SU-DHL-6 (cell line): ENCODE measurements around the gene APOL1.

Source experiments
- H2AFZ ChIP-seq: fragments of 200-600 bp; sonication (generic); 2 replicates; pipeline ENCODE4 v1.6.1; 2014; ENCODE audit warnings: low read depth, mild to moderate bottlenecking, moderate library complexity, mixed read lengths, antibody characterized with exemption, low read length; ENCODE audit not compliant: severe bottlenecking
- H3F3A ChIP-seq: fragments of 200-600 bp; shearing (Covaris generic); 2 replicates; pipeline ENCODE4 v1.6.0; 2016; ENCODE audit warnings: antibody characterized with exemption, mild to moderate bottlenecking; ENCODE audit not compliant: insufficient read depth
- H3K27ac ChIP-seq: fragments of 200-600 bp; sonication (generic); 2 replicates; pipeline ENCODE4 v1.5.1; 2016; ENCODE audit warnings: low read depth, mild to moderate bottlenecking, low read length, moderate library complexity, mixed read lengths
- H3K27me3 ChIP-seq: fragments of 200-600 bp; sonication (generic), shearing (Covaris generic); 2 replicates; pipeline ENCODE4 v1.6.0; 2014; ENCODE audit warnings: mild to moderate bottlenecking, low read length
- H3K36me3 ChIP-seq: fragments of 200-600 bp; sonication (generic); 2 replicates; pipeline ENCODE4 v1.6.1; 2014; ENCODE audit warnings: mild to moderate bottlenecking, low read length, mixed read lengths
- H3K4me2 ChIP-seq: fragments of 300-600, 200-600 bp; shearing (Covaris generic), sonication (generic); 2 replicates; pipeline ENCODE4 v1.6.0; 2014; ENCODE audit warnings: low read length, low read depth, mild to moderate bottlenecking; ENCODE audit not compliant: poor library complexity, severe bottlenecking
- H3K4me3 ChIP-seq: fragments of 200-600 bp; sonication (generic); 2 replicates; pipeline ENCODE4 v1.5.1; 2014; ENCODE audit warnings: antibody characterized with exemption, low read length, mild to moderate bottlenecking, mixed read lengths; ENCODE audit not compliant: insufficient read depth, poor library complexity, severe bottlenecking
- H3K79me2 ChIP-seq: fragments of 200-600 bp; sonication (generic); 2 replicates; pipeline ENCODE4 v1.6.1; 2014; ENCODE audit warnings: mild to moderate bottlenecking, low read length, moderate library complexity; ENCODE audit not compliant: insufficient read depth
- H3K9ac ChIP-seq: fragments of 200-600 bp; sonication (generic); 2 replicates; pipeline ENCODE4 v1.7.0; 2014; ENCODE audit warnings: mild to moderate bottlenecking, low read length
- H3K9me2 ChIP-seq: fragments of 200-600 bp; sonication (generic); replicated peaks from 2 replicates; pipeline ENCODE4 v1.6.1; 2014; ENCODE audit warnings: low read length; ENCODE audit not compliant: insufficient read depth
- H3K9me3 ChIP-seq: fragments of 200-600 bp; sonication (generic); 2 replicates; pipeline ENCODE4 v1.6.1; 2014; ENCODE audit warnings: low read length, mixed read lengths; ENCODE audit not compliant: insufficient read depth
- H4K20me1 ChIP-seq: fragments of 200-600 bp; sonication (generic); 2 replicates; pipeline ENCODE4 v1.6.1; 2014; ENCODE audit warnings: low read depth, mild to moderate bottlenecking, antibody characterized with exemption, low read length, moderate library complexity, mixed read lengths
- EZH2phosphoT487 ChIP-seq: fragments of 200-600 bp; sonication (generic), shearing (Covaris generic); conservative IDR thresholded peaks from 2 replicates; pipeline ENCODE4 v1.6.1; 2018; ENCODE audit warnings: mild to moderate bottlenecking, antibody characterized with exemption, low read length, moderate library complexity, mixed read lengths
- TF ChIP-seq, protein P1 (sequence below): fragments of 200-600 bp; sonication (generic); IDR thresholded peaks from one replicate; pipeline ENCODE4 v1.5.1; 2017; ENCODE audit warnings: antibody characterized with exemption, mild to moderate bottlenecking, low read length, moderate library complexity; ENCODE audit not compliant: insufficient read depth, poor library complexity, severe bottlenecking

APOL1 gene

DNA sequence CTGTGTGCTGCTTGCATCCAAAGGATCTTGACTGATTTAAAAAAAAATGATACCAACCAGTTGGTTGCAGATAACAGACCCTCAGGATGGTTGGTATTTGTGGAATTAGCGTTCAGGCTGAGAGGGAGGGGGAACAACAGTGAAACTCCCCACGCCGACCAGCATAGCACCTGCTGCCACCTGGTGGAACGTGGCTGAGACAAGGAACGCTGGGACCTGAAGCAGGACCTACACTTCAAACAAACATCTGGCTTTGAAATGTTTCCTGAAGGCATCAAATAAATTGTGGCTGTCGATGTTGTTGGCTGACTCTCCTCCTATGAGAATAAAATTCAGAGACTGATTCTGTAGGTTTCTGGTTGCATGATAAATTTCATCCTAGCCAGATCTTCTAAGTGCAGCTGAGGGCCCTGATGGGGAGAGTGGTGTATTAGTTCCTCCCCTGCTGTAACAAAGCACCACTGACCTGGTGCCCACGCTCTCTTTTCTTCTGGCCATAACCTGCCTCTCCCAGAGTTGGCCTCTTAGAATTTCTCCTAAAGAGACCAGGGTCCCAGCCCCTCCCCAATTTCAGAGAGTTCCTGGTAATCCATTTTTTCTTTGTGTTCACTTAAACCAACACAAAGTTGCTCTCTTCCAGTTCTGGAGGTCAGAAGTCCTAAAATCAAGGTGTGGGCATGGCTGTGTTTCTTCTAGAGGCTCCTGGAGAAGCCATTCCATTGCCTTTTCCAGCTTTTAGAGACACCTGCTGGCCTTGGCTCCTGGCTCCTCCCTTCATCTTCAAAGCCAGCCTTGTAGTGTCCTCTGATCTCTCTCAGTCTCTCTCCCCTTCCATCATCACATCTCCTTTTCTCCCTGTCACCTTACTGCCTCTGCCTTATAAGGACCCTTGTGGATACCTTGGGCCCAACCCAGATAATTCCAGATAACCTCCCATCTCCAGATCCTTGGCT, 30.9 kb upstream of the APOL1 start:
- no peaks in the 10 kb centered on the region for H3K27me3 ChIP-seq
- no peaks in the 10 kb centered on the region for H3K9me3 ChIP-seq
- H3K79me2 ChIP-seq = no peaks in the 10 kb centered on the region
- TF ChIP-seq, protein P1, sequence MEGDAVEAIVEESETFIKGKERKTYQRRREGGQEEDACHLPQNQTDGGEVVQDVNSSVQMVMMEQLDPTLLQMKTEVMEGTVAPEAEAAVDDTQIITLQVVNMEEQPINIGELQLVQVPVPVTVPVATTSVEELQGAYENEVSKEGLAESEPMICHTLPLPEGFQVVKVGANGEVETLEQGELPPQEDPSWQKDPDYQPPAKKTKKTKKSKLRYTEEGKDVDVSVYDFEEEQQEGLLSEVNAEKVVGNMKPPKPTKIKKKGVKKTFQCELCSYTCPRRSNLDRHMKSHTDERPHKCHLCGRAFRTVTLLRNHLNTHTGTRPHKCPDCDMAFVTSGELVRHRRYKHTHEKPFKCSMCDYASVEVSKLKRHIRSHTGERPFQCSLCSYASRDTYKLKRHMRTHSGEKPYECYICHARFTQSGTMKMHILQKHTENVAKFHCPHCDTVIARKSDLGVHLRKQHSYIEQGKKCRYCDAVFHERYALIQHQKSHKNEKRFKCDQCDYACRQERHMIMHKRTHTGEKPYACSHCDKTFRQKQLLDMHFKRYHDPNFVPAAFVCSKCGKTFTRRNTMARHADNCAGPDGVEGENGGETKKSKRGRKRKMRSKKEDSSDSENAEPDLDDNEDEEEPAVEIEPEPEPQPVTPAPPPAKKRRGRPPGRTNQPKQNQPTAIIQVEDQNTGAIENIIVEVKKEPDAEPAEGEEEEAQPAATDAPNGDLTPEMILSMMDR = peak; percentile 70
- TF ChIP-seq EZH2phosphoT487 = no peak
- H3K9ac ChIP-seq = no peak overlapping the region
- H4K20me1 ChIP-seq = no peaks in the 10 kb centered on the region
- no peaks in the 10 kb centered on the region for H3F3A ChIP-seq
- no peak overlapping the region for H3K27ac ChIP-seq
- H3K4me3 ChIP-seq = no peak overlapping the region
- H3K9me2 ChIP-seq = no peaks in the 10 kb centered on the region
- no peak overlapping the region for H3K4me2 ChIP-seq
- no peak overlapping the region for H2AFZ ChIP-seq
- no peaks in the 10 kb centered on the region for H3K36me3 ChIP-seq

GRCh38 chr22:36222887-36223450, 30.0 kb upstream of the APOL1 start:
- no peak overlapping the region for H2AFZ ChIP-seq
- H4K20me1 ChIP-seq = no peaks in the 10 kb centered on the region
- no peak overlapping the region for H3K4me2 ChIP-seq
- no peaks in the 10 kb centered on the region for H3K27me3 ChIP-seq
- H3K9ac ChIP-seq = no peak overlapping the region
- no peak overlapping the region for H3K4me3 ChIP-seq
- TF ChIP-seq EZH2phosphoT487 = no peak
- TF ChIP-seq, protein P1 = no peak
- H3K27ac ChIP-seq = no peak overlapping the region
- H3F3A ChIP-seq = no peaks in the 10 kb centered on the region
- H3K79me2 ChIP-seq = no peaks in the 10 kb centered on the region
- no peaks in the 10 kb centered on the region for H3K9me2 ChIP-seq
- H3K9me3 ChIP-seq = no peaks in the 10 kb centered on the region
- H3K36me3 ChIP-seq = no peaks in the 10 kb centered on the region

DNA sequence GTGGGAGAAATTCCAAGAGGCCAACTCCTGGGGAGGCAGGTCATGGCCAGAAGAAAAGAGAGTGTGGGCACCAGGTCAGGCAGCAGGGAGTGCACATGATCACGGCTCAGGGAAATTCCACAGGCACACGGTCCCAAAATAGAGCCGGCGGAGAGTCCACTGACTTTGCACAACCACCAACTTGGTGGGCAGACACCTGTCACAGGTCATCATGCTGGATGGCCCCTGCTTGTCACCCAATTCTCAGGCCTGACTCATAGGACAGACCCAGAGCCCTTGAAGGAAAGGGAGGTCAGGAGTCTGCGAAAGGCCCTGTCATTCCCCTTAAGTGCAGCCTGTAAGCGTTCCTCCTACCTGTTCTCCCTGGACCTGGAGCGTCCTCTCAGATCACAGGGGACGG, 29.4 kb upstream of the APOL1 start:
- H4K20me1 ChIP-seq = no peaks in the 10 kb centered on the region
- no peaks in the 10 kb centered on the region for H3K9me3 ChIP-seq
- H3K27ac ChIP-seq = no peak overlapping the region
- no peaks in the 10 kb centered on the region for H3K9me2 ChIP-seq
- H3F3A ChIP-seq = no peaks in the 10 kb centered on the region
- no peaks in the 10 kb centered on the region for H3K36me3 ChIP-seq
- no peaks in the 10 kb centered on the region for H3K79me2 ChIP-seq
- no peaks in the 10 kb centered on the region for H3K27me3 ChIP-seq
- H3K4me3 ChIP-seq = no peak overlapping the region
- TF ChIP-seq, protein P1 = no peak
- TF ChIP-seq EZH2phosphoT487 = no peak
- no peak overlapping the region for H2AFZ ChIP-seq
- no peak overlapping the region for H3K4me2 ChIP-seq
- no peak overlapping the region for H3K9ac ChIP-seq
